Transverse colon (tissue), 4 donors: ENCODE results near the gene MOB3C.

ENCODE experiments used
- EP300 ChIP-seq: sonication (generic); formaldehyde crosslinking; IDR thresholded peaks from one replicate; pipeline ENCODE4 v1.6.1; 2017; ENCODE audit warnings: antibody characterized with exemption, low read depth
- POLR2A ChIP-seq: fragments of 450-650 bp; IDR thresholded peaks from one replicate; pipeline ENCODE4 v1.6.1; 2016; ENCODE audit warnings: antibody characterized with exemption, mild to moderate bottlenecking, moderate library complexity
- POLR2AphosphoS5 ChIP-seq, 3 donors: sonication (generic); formaldehyde crosslinking; IDR thresholded peaks; one replicate each; pipeline ENCODE4 v1.6.1; 2016; ENCODE audit warnings: antibody characterized with exemption in 3 of 3
- TF ChIP-seq, protein P1 (sequence below), 5 experiments: fragments of 200-600 bp in 3 of 5; fragments of 450-650 bp in 2 of 5; sonication (generic) in 3 of 5; IDR thresholded peaks; 1 replicate in 2 of 5; 2 replicates in 3 of 5; pipeline ENCODE4 v1.5.1; 2016 to 2017; ENCODE audit warnings: antibody characterized with exemption in 5 of 5, inconsistent platforms in 3 of 5, mild to moderate bottlenecking in 2 of 5, moderate library complexity in 1 of 5

DNA sequence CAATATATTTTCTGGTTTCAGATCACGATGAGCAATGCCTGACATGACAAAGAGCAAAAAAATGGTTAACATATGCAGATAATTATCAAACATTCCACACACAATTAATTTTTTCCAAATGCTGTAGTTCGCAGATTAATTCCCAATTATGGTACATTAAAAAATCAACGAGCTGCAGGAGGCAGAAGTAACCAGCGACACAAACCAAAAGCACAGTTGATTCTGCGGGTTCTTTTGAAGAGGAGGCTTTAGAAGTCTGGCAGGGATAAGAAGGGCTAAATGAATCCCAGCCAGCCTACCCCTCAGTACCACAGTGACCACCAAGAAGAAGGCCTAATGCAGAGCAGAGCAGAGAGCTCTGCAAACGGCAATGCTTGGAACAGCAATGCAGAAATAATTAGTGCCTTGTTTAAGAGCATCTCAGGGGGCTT lies 48.1 kb downstream of the MOB3C start:
- no peak for TF ChIP-seq EP300
- no peak for TF ChIP-seq POLR2A
- TF ChIP-seq, protein P1, sequence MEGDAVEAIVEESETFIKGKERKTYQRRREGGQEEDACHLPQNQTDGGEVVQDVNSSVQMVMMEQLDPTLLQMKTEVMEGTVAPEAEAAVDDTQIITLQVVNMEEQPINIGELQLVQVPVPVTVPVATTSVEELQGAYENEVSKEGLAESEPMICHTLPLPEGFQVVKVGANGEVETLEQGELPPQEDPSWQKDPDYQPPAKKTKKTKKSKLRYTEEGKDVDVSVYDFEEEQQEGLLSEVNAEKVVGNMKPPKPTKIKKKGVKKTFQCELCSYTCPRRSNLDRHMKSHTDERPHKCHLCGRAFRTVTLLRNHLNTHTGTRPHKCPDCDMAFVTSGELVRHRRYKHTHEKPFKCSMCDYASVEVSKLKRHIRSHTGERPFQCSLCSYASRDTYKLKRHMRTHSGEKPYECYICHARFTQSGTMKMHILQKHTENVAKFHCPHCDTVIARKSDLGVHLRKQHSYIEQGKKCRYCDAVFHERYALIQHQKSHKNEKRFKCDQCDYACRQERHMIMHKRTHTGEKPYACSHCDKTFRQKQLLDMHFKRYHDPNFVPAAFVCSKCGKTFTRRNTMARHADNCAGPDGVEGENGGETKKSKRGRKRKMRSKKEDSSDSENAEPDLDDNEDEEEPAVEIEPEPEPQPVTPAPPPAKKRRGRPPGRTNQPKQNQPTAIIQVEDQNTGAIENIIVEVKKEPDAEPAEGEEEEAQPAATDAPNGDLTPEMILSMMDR (IDR thresholded peaks at IDR 0.05): no peak
- TF ChIP-seq POLR2AphosphoS5 (IDR thresholded peaks at IDR 0.05): no peak
